Breast epithelium (tissue), 4 donors: ENCODE data around the gene PLXNA2. TPM values are rescaled to one million over a fixed set of nuclear protein-coding genes. Genes with fewer than 3 reads are reported as not detected.

Experiments used
- DNase-seq, 2 donors: peaks; one replicate each; pipeline ENCODE4 v3.0.0-alpha.2; 2019; ENCODE audit warnings: low spot score in 2 of 2
- H3K27ac ChIP-seq, 2 donors: fragments of 200-600 bp; sonication (generic) in 1 of 2; one replicate each; pipeline ENCODE4 v1.5.1; 2016 to 2019; ENCODE audit warnings: mild to moderate bottlenecking in 1 of 2
- H3K27me3 ChIP-seq, 2 donors: fragments of 200-600 bp; sonication (generic) in 1 of 2; one replicate each; pipeline versions ENCODE4 v1.5.1 to v1.6.0; 2017 to 2019; ENCODE audit warnings: control low read depth in 1 of 2, mild to moderate bottlenecking in 1 of 2
- H3K36me3 ChIP-seq: fragments of 200-600 bp; one replicate; pipeline ENCODE4 v1.5.1; 2019
- H3K4me1 ChIP-seq, 2 donors: fragments of 200-600 bp; sonication (generic); one replicate each; pipeline ENCODE4 v1.5.1; 2016 to 2019; ENCODE audit warnings: control low read depth in 1 of 2
- H3K4me3 ChIP-seq, 3 donors: fragments of 200-600 bp; sonication (generic); 1 replicate in 2 of 3; 2 replicates in 1 of 3; pipeline ENCODE4 v1.5.1; 2016 to 2019; ENCODE audit warnings: mild to moderate bottlenecking in 3 of 3, moderate library complexity in 2 of 3
- H3K9me3 ChIP-seq, 2 donors: fragments of 200-600 bp; sonication (generic) in 1 of 2; one replicate each; pipeline ENCODE4 v1.5.1; 2016 to 2019; ENCODE audit warnings: control low read depth in 1 of 2
- POLR2A ChIP-seq: fragments of 450-650 bp; IDR thresholded peaks from one replicate; pipeline ENCODE4 v1.6.1; 2016; ENCODE audit warnings: antibody characterized with exemption, mild to moderate bottlenecking, moderate library complexity
- POLR2AphosphoS5 ChIP-seq, 3 donors: sonication (generic); formaldehyde crosslinking; IDR thresholded peaks; one replicate each; pipeline ENCODE4 v1.6.1; 2017; ENCODE audit warnings: antibody characterized with exemption in 3 of 3
- intact Hi-C: fragments of 100-400 bp; cut with DNase I; formaldehyde crosslinking; loops from one replicate; pipeline ENCODE4 v1.15.1; 2023; ENCODE audit warnings: low total_unique reads
- total RNA-seq, 3 donors: library from RNA; depleted of rRNA; stranded (reverse); fragments of >200 nt; gene quantifications; one replicate each; pipeline ENCODE4 v1.1.0, GENCODE V29; 2016
- TF ChIP-seq, protein P1 (sequence below), 3 donors: fragments of 450-650 bp; IDR thresholded peaks; one replicate each; pipeline ENCODE4 v1.5.1; 2016 to 2017; ENCODE audit warnings: antibody characterized with exemption in 3 of 3, mild to moderate bottlenecking in 3 of 3, moderate library complexity in 3 of 3

The PLXNA2 gene
- total RNA-seq, 3 donors from 2014 or later = 11.3 to 18.2 (median 11.5) TPM

GRCh38 chr1:208081972-208082371 lies 162.2 kb downstream of the PLXNA2 start:
- intact Hi-C loops = no loop called here
- H3K36me3 ChIP-seq = no peaks in the 10 kb centered on the region
- no peak overlapping the region for H3K4me3 ChIP-seq
- H3K27ac ChIP-seq = no peak overlapping the region
- no peaks in the 10 kb centered on the region for H3K4me1 ChIP-seq
- DNase-seq = no peak
- no peaks in the 10 kb centered on the region for H3K9me3 ChIP-seq
- no peaks in the 10 kb centered on the region for H3K27me3 ChIP-seq
- TF ChIP-seq POLR2AphosphoS5 (IDR thresholded peaks at IDR 0.05) = no peak
- TF ChIP-seq, protein P1, sequence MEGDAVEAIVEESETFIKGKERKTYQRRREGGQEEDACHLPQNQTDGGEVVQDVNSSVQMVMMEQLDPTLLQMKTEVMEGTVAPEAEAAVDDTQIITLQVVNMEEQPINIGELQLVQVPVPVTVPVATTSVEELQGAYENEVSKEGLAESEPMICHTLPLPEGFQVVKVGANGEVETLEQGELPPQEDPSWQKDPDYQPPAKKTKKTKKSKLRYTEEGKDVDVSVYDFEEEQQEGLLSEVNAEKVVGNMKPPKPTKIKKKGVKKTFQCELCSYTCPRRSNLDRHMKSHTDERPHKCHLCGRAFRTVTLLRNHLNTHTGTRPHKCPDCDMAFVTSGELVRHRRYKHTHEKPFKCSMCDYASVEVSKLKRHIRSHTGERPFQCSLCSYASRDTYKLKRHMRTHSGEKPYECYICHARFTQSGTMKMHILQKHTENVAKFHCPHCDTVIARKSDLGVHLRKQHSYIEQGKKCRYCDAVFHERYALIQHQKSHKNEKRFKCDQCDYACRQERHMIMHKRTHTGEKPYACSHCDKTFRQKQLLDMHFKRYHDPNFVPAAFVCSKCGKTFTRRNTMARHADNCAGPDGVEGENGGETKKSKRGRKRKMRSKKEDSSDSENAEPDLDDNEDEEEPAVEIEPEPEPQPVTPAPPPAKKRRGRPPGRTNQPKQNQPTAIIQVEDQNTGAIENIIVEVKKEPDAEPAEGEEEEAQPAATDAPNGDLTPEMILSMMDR (IDR thresholded peaks at IDR 0.05) = no peak
- no peak for TF ChIP-seq POLR2A

DNA sequence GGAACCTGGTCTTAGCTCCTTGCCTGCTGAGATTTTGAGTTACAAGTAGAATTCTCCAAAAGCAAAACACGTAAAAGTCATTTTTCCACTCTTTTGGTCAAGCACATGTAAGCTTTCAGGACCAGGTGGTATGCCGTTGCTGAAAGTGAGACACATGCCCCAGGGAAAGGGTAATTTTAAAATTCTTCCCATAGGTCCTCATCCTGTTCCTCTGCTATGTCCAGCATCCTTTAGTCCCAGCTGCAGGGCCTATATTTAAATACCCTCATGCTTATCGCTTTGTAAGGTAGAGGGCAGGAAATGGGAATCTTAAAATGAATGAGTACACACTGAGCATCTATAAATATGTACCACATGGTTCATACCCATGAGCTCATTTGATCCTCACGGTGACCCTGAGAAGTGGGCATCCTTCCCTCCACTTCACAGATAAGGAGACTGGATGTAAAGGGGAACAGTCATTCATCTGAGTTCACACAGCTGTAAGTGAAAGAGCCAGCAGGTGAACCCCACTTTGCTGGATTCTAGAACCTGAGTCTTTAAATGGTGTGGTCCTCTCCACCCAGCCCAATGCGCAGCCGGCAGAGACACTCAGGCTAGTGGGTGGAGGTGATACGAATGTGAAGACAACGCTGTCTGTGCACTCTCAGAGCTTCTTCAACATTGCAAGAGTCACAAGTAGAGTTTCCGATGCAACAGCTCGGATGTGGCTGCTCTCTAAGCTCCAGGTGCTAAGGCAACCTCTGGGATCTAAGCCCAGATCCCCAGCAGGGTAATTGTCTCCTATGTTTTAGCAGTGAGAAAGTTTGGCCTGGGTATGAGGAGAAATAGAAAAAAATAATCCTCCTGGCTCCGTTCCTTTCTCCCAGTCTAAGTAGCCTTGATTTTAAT lies 163.5 kb downstream of the PLXNA2 start:
- H3K36me3 ChIP-seq = no peaks in the 10 kb centered on the region
- H3K27me3 ChIP-seq = no peaks in the 10 kb centered on the region
- no peak for DNase-seq
- H3K27ac ChIP-seq = no peak overlapping the region
- H3K4me3 ChIP-seq = no peak overlapping the region
- H3K9me3 ChIP-seq = no peaks in the 10 kb centered on the region
- intact Hi-C loops = no loop called here
- no peaks in the 10 kb centered on the region for H3K4me1 ChIP-seq
- no peak for TF ChIP-seq POLR2A
- TF ChIP-seq POLR2AphosphoS5 (IDR thresholded peaks at IDR 0.05) = no peak
- TF ChIP-seq, protein P1 (IDR thresholded peaks at IDR 0.05) = no peak

DNA sequence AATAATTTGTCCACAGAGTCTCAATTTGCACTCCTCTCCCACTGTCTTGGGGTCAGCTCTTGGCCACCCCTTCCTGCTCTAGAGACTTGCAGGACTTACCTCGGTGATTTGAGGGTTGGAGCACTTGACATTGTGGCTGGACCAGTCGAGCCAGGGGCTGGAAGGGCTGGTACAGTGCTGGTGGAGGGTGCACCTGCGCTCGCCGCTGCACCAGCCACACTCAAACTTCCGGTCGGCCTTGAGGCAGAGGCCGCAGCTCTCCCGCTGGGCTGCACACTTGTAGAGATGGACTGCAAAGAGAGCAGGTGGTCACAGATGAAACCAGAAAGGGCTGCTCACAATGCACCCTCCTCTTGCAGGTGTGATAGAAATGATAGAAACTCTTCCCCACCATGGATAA lies 165.0 kb downstream of the PLXNA2 start:
- no peaks in the 10 kb centered on the region for H3K36me3 ChIP-seq
- H3K9me3 ChIP-seq = no peaks in the 10 kb centered on the region
- no peak overlapping the region for H3K4me3 ChIP-seq
- no peaks in the 10 kb centered on the region for H3K27me3 ChIP-seq
- intact Hi-C loops = no loop called here
- TF ChIP-seq POLR2AphosphoS5 (IDR thresholded peaks at IDR 0.05) = no peak
- TF ChIP-seq POLR2A = no peak
- TF ChIP-seq, protein P1 (IDR thresholded peaks at IDR 0.05) = no peak
- DNase-seq = no peak
- H3K27ac ChIP-seq = no peak overlapping the region
- H3K4me1 ChIP-seq = no peaks in the 10 kb centered on the region

DNA sequence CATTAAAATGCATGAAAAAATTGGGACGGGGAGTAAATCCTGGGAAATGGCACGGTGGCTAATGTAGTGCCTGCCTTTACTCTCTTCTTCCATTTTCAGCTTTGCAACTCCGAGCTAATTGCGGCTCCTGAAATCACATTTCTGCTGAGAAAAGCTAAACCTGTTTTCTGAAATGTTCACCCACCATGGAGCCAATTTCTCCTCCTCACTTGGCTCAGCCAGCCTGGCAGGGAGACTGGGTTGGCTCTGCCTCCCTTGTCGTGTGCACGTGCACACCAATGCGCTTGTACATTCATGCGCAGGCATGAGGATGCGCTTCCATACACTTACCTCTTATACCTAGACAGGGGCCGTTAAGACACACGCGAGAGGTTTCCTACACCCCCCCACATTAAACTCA lies 165.4 kb downstream of the PLXNA2 start:
- Histone ChIP-seq H3K27ac (no peak overlapping the region), H3K27me3 (no peaks in the 10 kb centered on the region), H3K4me1 (no peaks in the 10 kb centered on the region), H3K36me3 (no peaks in the 10 kb centered on the region), H3K9me3 (no peaks in the 10 kb centered on the region), H3K4me3 (no peak overlapping the region)
- no peak for TF ChIP-seq POLR2AphosphoS5 (IDR thresholded peaks at IDR 0.05)
- no peak for TF ChIP-seq POLR2A
- TF ChIP-seq, protein P1 (IDR thresholded peaks at IDR 0.05) = no peak
- DNase-seq = no peak
- intact Hi-C loops = no loop called here

GRCh38 chr1:208077232-208078075 lies 166.7 kb downstream of the PLXNA2 start:
- no peaks in the 10 kb centered on the region for H3K36me3 ChIP-seq
- intact Hi-C loops = no loop called here
- TF ChIP-seq POLR2AphosphoS5 (IDR thresholded peaks at IDR 0.05) (no peak), POLR2A (no peak)
- TF ChIP-seq, protein P1 (IDR thresholded peaks at IDR 0.05) = no peak
- H3K27me3 ChIP-seq = no peaks in the 10 kb centered on the region
- H3K27ac ChIP-seq = no peak overlapping the region
- H3K4me1 ChIP-seq = no peaks in the 10 kb centered on the region
- no peak for DNase-seq
- H3K4me3 ChIP-seq = no peak overlapping the region
- no peaks in the 10 kb centered on the region for H3K9me3 ChIP-seq
